ENCODE results near the gene COL2A1. TPM values are rescaled to one million over a fixed set of nuclear protein-coding genes. Genes with fewer than 3 reads are reported as not detected.

COL2A1 gene
- total and polyA plus RNA-seq, 12 donors = 0.03 to 0.17 (median 0.07) TPM; not detected in 9

GRCh38 chr12:48043771-48044170, 39.5 kb upstream of the COL2A1 start:
- WGBS, 2 donors = 81 to 90% methylated on average over 4 of the region's 4 CpGs
- Histone ChIP-seq H3K4me1 (no peaks in the 10 kb centered on the region), H3K36me3 (peaks cover 0 to 69% (median 39%) of the 10 kb centered on the region in 9 donors), H3K27ac (no peak overlapping the region), H3K4me3 (no peak overlapping the region), H3K9me3 (no peaks in the 10 kb centered on the region), H3K27me3 (no peaks in the 10 kb centered on the region)
- intact Hi-C loops (cut with DNase I) = no loop called here
- DNase-seq (no peak), ATAC-seq (no peak)
- no peak for TF ChIP-seq CTCF (IDR thresholded peaks at IDR 0.05)

GRCh38 chr12:48041591-48042423, 37.5 kb upstream of the COL2A1 start:
- Histone ChIP-seq H3K4me1 (peaks cover 0 to 6% (median 0%) of the 10 kb centered on the region in 9 donors), H3K27me3 (no peaks in the 10 kb centered on the region), H3K4me3 (no peak overlapping the region), H3K36me3 (peaks cover 0 to 49% (median 27%) of the 10 kb centered on the region in 9 donors), H3K9me3 (no peaks in the 10 kb centered on the region), H3K27ac (no peak overlapping the region)
- no peak for DNase-seq
- TF ChIP-seq CTCF (IDR thresholded peaks at IDR 0.05) = no peak
- WGBS, 2 donors = 82 to 85% methylated on average over 5 of the region's 5 CpGs
- no peak for ATAC-seq
- intact Hi-C loops (cut with DNase I) = no loop called here

- WGBS, 2 donors = 91 to 93% methylated on average over 3 of the region's 3 CpGs
- H3K9me3 ChIP-seq = no peaks in the 10 kb centered on the region
Measured at GRCh38 chr12:48040354-48040753, 36.1 kb upstream of the COL2A1 start.

GRCh38 chr12:48039151-48039550, 34.9 kb upstream of the COL2A1 start:
- no peak for DNase-seq
- Histone ChIP-seq H3K27ac (no peak overlapping the region), H3K9me3 (no peaks in the 10 kb centered on the region), H3K4me1 (peaks cover 0 to 6% (median 0%) of the 10 kb centered on the region in 9 donors), H3K36me3 (peaks cover 0 to 23% (median under 1%) of the 10 kb centered on the region in 9 donors), H3K27me3 (peaks cover 0 to 2% (median 0%) of the 10 kb centered on the region in 7 donors), H3K4me3 (no peak overlapping the region)
- intact Hi-C loops (cut with DNase I) = no loop called here
- no peak for ATAC-seq
- WGBS, 2 donors = 79 to 87% methylated on average over 1 of the region's 1 CpG
- no peak for TF ChIP-seq CTCF (IDR thresholded peaks at IDR 0.05)

More at GRCh38 chr12:48040354-48040753, 36.1 kb upstream of the COL2A1 start:
- intact Hi-C loops (cut with DNase I) = no loop called here
- no peak for ATAC-seq
- TF ChIP-seq CTCF (IDR thresholded peaks at IDR 0.05) = no peak
- H3K4me3 ChIP-seq = no peak overlapping the region
- H3K36me3 ChIP-seq = peaks cover 0 to 35% (median 12%) of the 10 kb centered on the region in 9 donors
- DNase-seq = no peak
- H3K4me1 ChIP-seq = peaks cover 0 to 6% (median 0%) of the 10 kb centered on the region in 9 donors
- no peak overlapping the region for H3K27ac ChIP-seq
- no peaks in the 10 kb centered on the region for H3K27me3 ChIP-seq
